Colonic mucosa (tissue), 4 donors: Measurements from ENCODE around the gene WDR81. TPM values are rescaled to one million over a fixed set of nuclear protein-coding genes. Genes with fewer than 3 reads are reported as not detected.
"Not testable (repeated sequence)": the region's sequence is repeated elsewhere in the genome, so short reads cannot be mapped to it uniquely, and the experiment has no call there.

Experiments
- DNase-seq: peaks from one replicate; pipeline ENCODE4 v3.0.0-alpha.2; 2020
- H3K27ac ChIP-seq: fragments of 200-600 bp; one replicate; pipeline ENCODE4 v1.8.0; 2021
- H3K27me3 ChIP-seq: fragments of 200-600 bp; one replicate; pipeline ENCODE4 v1.8.0; 2021
- H3K36me3 ChIP-seq: fragments of 200-600 bp; one replicate; pipeline ENCODE4 v1.8.0; 2021
- H3K4me1 ChIP-seq: fragments of 200-600 bp; one replicate; pipeline ENCODE4 v1.8.0; 2021; ENCODE audit warnings: mild to moderate bottlenecking
- H3K4me3 ChIP-seq: fragments of 200-600 bp; one replicate; pipeline ENCODE4 v1.8.0; 2021
- H3K9ac ChIP-seq, 2 donors: one replicate each; pipeline ENCODE4 v1.7.0; 2013; ENCODE audit warnings: control low read depth in 2 of 2, low read depth in 2 of 2, low read length in 2 of 2
- H3K9me3 ChIP-seq: fragments of 200-600 bp; one replicate; pipeline ENCODE4 v1.8.0; 2021
- intact Hi-C: fragments of 100-400 bp; cut with DNase I; formaldehyde crosslinking; loops from one replicate; pipeline ENCODE4 v1.14.1; 2022
- total RNA-seq, 2 donors: library from RNA; stranded (reverse); fragmentation: NEBNext Ultra II Directional in 1 of 2; extraction: Animal tissue kit (Norgen Biotek cat#: 25700) in 1 of 2; gene quantifications; one replicate each; pipeline ENCODE4 v1.2.1, GENCODE V29; 2021
- TF ChIP-seq, protein P1 (sequence below): fragments of 200-600 bp; IDR thresholded peaks from one replicate; pipeline ENCODE4 v1.8.0; 2022; ENCODE audit warnings: antibody characterized with exemption, mild to moderate bottlenecking
- donor health status: healthy.
- donor health status: DM: no; HTN: no; CAD: no.
- donor health status: DM: no; HTN: no; CAD: no.

WDR81 gene
- total RNA-seq, 2 donors from 2014 or later: 9.2 to 16.0 TPM

DNA sequence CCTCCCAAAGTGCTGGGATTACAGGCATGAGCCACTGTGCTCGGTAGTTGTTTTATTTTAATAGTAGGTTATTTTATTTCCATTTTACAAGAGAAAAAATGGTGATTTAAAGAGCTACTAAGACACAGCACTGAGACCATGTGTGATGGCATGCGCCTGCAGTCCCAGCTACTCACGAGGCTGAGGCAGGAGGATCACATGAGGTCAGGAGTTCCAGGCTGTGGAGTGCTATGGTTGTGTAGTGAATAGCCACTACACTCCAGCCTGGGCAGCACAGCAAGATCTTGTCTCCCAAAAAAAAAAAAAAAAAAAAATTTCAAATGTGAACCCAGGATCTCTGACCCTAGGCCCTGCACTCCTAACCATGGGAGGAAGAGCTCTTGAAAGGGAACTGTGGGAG is 41.1 kb downstream of the WDR81 start:
- no peak overlapping the region for H3K27ac ChIP-seq
- H3K9me3 ChIP-seq: no peaks in the 10 kb centered on the region
- H3K27me3 ChIP-seq: no peaks in the 10 kb centered on the region
- H3K36me3 ChIP-seq: no peaks in the 10 kb centered on the region
- no peak overlapping the region for H3K9ac ChIP-seq
- no peak for DNase-seq
- TF ChIP-seq, protein P1, sequence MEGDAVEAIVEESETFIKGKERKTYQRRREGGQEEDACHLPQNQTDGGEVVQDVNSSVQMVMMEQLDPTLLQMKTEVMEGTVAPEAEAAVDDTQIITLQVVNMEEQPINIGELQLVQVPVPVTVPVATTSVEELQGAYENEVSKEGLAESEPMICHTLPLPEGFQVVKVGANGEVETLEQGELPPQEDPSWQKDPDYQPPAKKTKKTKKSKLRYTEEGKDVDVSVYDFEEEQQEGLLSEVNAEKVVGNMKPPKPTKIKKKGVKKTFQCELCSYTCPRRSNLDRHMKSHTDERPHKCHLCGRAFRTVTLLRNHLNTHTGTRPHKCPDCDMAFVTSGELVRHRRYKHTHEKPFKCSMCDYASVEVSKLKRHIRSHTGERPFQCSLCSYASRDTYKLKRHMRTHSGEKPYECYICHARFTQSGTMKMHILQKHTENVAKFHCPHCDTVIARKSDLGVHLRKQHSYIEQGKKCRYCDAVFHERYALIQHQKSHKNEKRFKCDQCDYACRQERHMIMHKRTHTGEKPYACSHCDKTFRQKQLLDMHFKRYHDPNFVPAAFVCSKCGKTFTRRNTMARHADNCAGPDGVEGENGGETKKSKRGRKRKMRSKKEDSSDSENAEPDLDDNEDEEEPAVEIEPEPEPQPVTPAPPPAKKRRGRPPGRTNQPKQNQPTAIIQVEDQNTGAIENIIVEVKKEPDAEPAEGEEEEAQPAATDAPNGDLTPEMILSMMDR: no peak
- intact Hi-C loops: no loop called here
- H3K4me1 ChIP-seq: peaks cover 7% of the 10 kb centered on the region
- H3K4me3 ChIP-seq: no peak overlapping the region

- Histone ChIP-seq H3K9me3 (no peaks in the 10 kb centered on the region), H3K4me1 (peaks cover 7% of the 10 kb centered on the region), H3K36me3 (no peaks in the 10 kb centered on the region), H3K27me3 (no peaks in the 10 kb centered on the region), H3K9ac (peak overlapping the region in 1 of 2 donors; percentile 5), H3K4me3 (no peak overlapping the region), H3K27ac (no peak overlapping the region)
- DNase-seq: no peak
- intact Hi-C loops: no loop called here
- TF ChIP-seq, protein P1: no peak
Observed at GRCh38 chr17:1766382-1767135, 42.1 kb downstream of the WDR81 start.

DNA sequence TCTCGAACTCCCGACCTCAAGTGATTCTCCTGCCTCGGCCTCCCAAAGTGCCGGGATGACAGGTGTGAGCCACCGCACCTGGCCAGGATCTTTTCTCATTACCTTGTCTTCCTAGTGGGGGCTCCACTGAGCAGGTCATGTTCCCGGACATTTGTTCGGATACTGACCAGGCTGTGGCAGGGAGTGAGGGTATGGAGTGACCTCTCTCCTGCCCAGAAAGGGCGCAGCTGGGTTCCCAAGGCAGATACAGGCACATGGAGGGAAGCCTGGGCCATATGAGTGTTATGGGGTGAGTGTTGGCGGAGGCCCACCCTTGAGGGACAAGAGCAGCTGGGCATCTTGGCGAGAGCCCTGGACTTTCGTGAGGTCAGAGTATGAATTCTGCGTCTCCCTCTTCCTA is 42.9 kb downstream of the WDR81 start:
- TF ChIP-seq, protein P1: no peak
- intact Hi-C loops: no loop called here

GRCh38 chr17:1769822-1770477 is 45.4 kb downstream of the WDR81 start:
- no peak overlapping the region for H3K27ac ChIP-seq
- TF ChIP-seq, protein P1: no peak

More for the DNA sequence above, 42.9 kb downstream of the WDR81 start:
- Histone ChIP-seq H3K9ac (no peak overlapping the region), H3K4me1 (peaks cover 7% of the 10 kb centered on the region), H3K27me3 (no peaks in the 10 kb centered on the region), H3K9me3 (no peaks in the 10 kb centered on the region), H3K36me3 (no peaks in the 10 kb centered on the region), H3K4me3 (no peak overlapping the region), H3K27ac (no peak overlapping the region)
- DNase-seq: no peak

DNA sequence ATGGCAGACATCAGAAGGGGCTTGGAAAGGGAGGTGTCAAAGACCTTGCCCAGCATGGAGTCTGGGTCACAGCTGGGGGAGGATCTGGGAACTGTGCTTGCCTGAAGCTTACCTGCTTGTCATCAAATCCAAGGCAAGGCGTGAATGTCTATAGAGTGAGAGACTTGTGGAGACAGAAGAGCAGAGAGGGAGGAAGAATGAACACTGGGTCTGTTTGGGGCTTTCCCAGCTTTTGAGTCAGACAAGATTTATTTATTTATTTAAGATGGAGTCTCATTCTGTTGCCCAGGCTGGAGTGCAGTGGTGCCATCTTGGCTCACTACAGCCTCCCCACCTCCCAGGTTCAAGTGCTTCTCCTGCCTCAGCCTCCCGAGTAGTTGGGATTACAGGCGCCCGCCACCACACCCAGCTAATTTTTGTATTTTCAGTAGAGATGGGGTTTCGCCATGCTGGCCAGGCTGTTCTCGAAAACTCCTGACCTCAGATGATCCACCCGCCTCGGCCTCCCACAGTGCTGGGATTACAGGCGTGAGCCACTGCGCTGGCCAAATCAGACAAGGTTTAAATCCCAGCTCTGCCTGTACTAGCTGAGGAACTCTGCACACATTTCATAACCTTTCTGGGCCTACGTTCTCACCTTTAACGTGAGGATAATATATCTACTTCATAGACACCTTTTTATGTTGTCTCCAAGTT is 48.6 kb downstream of the WDR81 start:
- H3K27me3 ChIP-seq, H3K9ac ChIP-seq, H3K4me1 ChIP-seq, intact Hi-C loops, H3K4me3 ChIP-seq, H3K9me3 ChIP-seq, DNase-seq, H3K36me3 ChIP-seq: not testable (repeated sequence)
- peak overlapping the region; percentile 25 for H3K27ac ChIP-seq

More at GRCh38 chr17:1769822-1770477, 45.4 kb downstream of the WDR81 start:
- no peak for DNase-seq
- H3K4me1 ChIP-seq: no peaks in the 10 kb centered on the region
- no peaks in the 10 kb centered on the region for H3K9me3 ChIP-seq
- H3K9ac ChIP-seq: no peak overlapping the region
- no peak overlapping the region for H3K4me3 ChIP-seq
- intact Hi-C loops: no loop called here
- H3K36me3 ChIP-seq: no peaks in the 10 kb centered on the region
- H3K27me3 ChIP-seq: no peaks in the 10 kb centered on the region
